Measurements from ENCODE around the gene GSG1L. TPM values are rescaled to one million over a fixed set of nuclear protein-coding genes. Genes with fewer than 3 reads are reported as not detected.

The GSG1L gene
- polyA plus RNA-seq, 1 donor (not counting 4 experiments of a cell fraction or from before 2014, with no cell fraction given), result not detected

GRCh38 chr16:27918755-27919154 is 144.8 kb downstream of the GSG1L start:
- no peak overlapping the region for H3K4me3 ChIP-seq (ENCODE audit: control insufficient read depth in 2 of 3, extremely low read depth in 1 of 3, insufficient read depth in 2 of 3, low read depth in 1 of 3, low read length in 3 of 3)
- no peak overlapping the region for H2AFZ ChIP-seq (ENCODE audit: control insufficient read depth, low read length)
- no peaks in the 10 kb centered on the region for H3K9me1 ChIP-seq (ENCODE audit: control insufficient read depth, extremely low read depth, insufficient read depth, low read length)
- no peak for TF ChIP-seq CTCF (optimal IDR thresholded peaks at IDR 0.05 in 1 of 3, IDR thresholded peaks at IDR 0.05 in 1 of 3, conservative IDR thresholded peaks at IDR 0.05 in 1 of 3; ENCODE audit: extremely low read depth in 1 of 3, insufficient read depth in 2 of 3, low read length in 3 of 3)
- TF ChIP-seq EZH2 (IDR thresholded peaks at IDR 0.05; ENCODE audit: low read length), result no peak
- no peaks in the 10 kb centered on the region for H3K27me3 ChIP-seq (ENCODE audit: control insufficient read depth, extremely low read depth, insufficient read depth, low read length)
- H3K4me2 ChIP-seq (ENCODE audit: control insufficient read depth, extremely low read depth, insufficient read depth, low read depth, low read length), result no peak overlapping the region
- H3K79me2 ChIP-seq (ENCODE audit: control insufficient read depth, insufficient read depth, low read length), result no peaks in the 10 kb centered on the region
- H3K4me1 ChIP-seq (ENCODE audit: control insufficient read depth, extremely low read depth, insufficient read depth, low read length), result peaks cover 3% of the 10 kb centered on the region
- dilution Hi-C loops (cut with MboI; ENCODE audit: extremely low pct_ligation_motif_present, low sequenced_read_pairs), result no loop called here
- H4K20me1 ChIP-seq (ENCODE audit: control insufficient read depth, extremely low read depth, insufficient read depth, low read length), result no peaks in the 10 kb centered on the region
- no peak for DNase-seq (ENCODE audit: low read depth, low spot score)
- H3K9me3 ChIP-seq (ENCODE audit: control insufficient read depth, low read depth, low read length), result no peaks in the 10 kb centered on the region
- no peak overlapping the region for H3K27ac ChIP-seq (ENCODE audit: control insufficient read depth, insufficient read depth, low read length)
- no peak overlapping the region for H3K9ac ChIP-seq (ENCODE audit: control insufficient read depth, extremely low read depth, insufficient read depth, low read length)
- FAIRE-seq, result no peak
- H3K36me3 ChIP-seq (ENCODE audit: control insufficient read depth in 2 of 2, extremely low read depth in 1 of 2, insufficient read depth in 2 of 2, low read length in 2 of 2), result no peaks in the 10 kb centered on the region

DNA sequence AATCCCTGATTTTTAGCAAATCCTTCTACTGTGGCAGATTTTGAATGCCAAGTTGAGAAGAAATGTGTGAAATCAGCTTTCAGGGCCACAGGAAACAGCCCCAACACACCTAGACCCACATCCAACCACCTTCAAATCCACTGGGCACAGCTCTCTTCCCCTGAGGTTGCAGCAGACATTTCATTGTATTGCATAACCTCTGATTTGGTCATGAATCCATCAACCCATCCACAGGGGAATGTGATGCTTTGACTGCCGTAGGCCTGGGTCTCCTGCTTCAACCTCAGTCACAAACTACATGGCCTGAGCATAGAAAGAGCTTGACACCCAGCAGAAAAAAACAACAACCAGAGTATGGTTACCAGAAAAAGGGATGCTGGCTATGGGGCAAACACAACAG is 145.6 kb downstream of the GSG1L start:
- H3K9me1 ChIP-seq (ENCODE audit: control insufficient read depth, extremely low read depth, insufficient read depth, low read length), result no peaks in the 10 kb centered on the region
- no peaks in the 10 kb centered on the region for H4K20me1 ChIP-seq (ENCODE audit: control insufficient read depth, extremely low read depth, insufficient read depth, low read length)
- no peaks in the 10 kb centered on the region for H3K79me2 ChIP-seq (ENCODE audit: control insufficient read depth, insufficient read depth, low read length)
- FAIRE-seq (no peak), DNase-seq (ENCODE audit: low read depth, low spot score) (no peak)
- H3K36me3 ChIP-seq (ENCODE audit: control insufficient read depth in 2 of 2, extremely low read depth in 1 of 2, insufficient read depth in 2 of 2, low read length in 2 of 2), result no peaks in the 10 kb centered on the region
- no peak overlapping the region for H2AFZ ChIP-seq (ENCODE audit: control insufficient read depth, low read length)
- no peak overlapping the region for H3K27ac ChIP-seq (ENCODE audit: control insufficient read depth, insufficient read depth, low read length)
- dilution Hi-C loops (cut with MboI; ENCODE audit: extremely low pct_ligation_motif_present, low sequenced_read_pairs), result no loop called here
- H3K4me1 ChIP-seq (ENCODE audit: control insufficient read depth, extremely low read depth, insufficient read depth, low read length), result peaks cover 3% of the 10 kb centered on the region
- no peak overlapping the region for H3K9ac ChIP-seq (ENCODE audit: control insufficient read depth, extremely low read depth, insufficient read depth, low read length)
- H3K4me2 ChIP-seq (ENCODE audit: control insufficient read depth, extremely low read depth, insufficient read depth, low read depth, low read length), result no peak overlapping the region
- H3K4me3 ChIP-seq (ENCODE audit: control insufficient read depth in 2 of 3, extremely low read depth in 1 of 3, insufficient read depth in 2 of 3, low read depth in 1 of 3, low read length in 3 of 3), result no peak overlapping the region
- TF ChIP-seq CTCF (optimal IDR thresholded peaks at IDR 0.05 in 1 of 3, IDR thresholded peaks at IDR 0.05 in 1 of 3, conservative IDR thresholded peaks at IDR 0.05 in 1 of 3; ENCODE audit: extremely low read depth in 1 of 3, insufficient read depth in 2 of 3, low read length in 3 of 3), result no peak
- TF ChIP-seq EZH2 (IDR thresholded peaks at IDR 0.05; ENCODE audit: low read length), result no peak
- no peaks in the 10 kb centered on the region for H3K9me3 ChIP-seq (ENCODE audit: control insufficient read depth, low read depth, low read length)
- H3K27me3 ChIP-seq (ENCODE audit: control insufficient read depth, extremely low read depth, insufficient read depth, low read length), result no peaks in the 10 kb centered on the region

All from keratinocyte (primary cell).